Ovary (tissue), 3 donors: Measurements from ENCODE around the gene HTR6.

ENCODE experiments used
- POLR2A ChIP-seq: fragments of 450-650 bp; IDR thresholded peaks from one replicate; pipeline ENCODE4 v1.6.1; 2017; ENCODE audit warnings: antibody characterized with exemption, mild to moderate bottlenecking, moderate library complexity
- TF ChIP-seq, protein P1 (sequence below), 3 donors: fragments of 450-650 bp in 2 of 3; fragments of 200-600 bp in 1 of 3; IDR thresholded peaks; one replicate each; pipeline versions ENCODE4 v1.5.1 to v1.8.0; 2016 to 2022; ENCODE audit warnings: antibody characterized with exemption in 3 of 3, mild to moderate bottlenecking in 1 of 3
- donor health status: DM: no; HTN: no; CAD: no.

DNA sequence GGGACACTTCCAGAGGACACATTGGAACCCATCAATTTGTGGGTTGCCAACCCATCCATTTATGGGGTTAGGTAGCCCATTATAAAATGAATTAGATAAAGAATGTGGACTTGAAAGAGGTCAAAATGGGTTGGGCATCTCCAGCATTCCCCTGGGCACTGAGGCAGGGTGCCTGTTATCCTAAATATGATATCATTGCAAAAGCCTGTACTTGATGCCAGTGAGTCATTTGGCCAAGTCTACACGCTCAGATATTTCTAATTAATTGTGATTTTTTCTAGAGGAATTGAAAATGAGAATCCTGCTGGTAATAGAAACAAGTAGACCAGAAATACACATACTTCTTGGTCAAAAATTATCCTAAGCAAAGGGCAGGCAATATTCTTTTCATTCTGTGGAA, 42.5 kb upstream of the HTR6 start:
- no peak for TF ChIP-seq POLR2A
- TF ChIP-seq, protein P1, sequence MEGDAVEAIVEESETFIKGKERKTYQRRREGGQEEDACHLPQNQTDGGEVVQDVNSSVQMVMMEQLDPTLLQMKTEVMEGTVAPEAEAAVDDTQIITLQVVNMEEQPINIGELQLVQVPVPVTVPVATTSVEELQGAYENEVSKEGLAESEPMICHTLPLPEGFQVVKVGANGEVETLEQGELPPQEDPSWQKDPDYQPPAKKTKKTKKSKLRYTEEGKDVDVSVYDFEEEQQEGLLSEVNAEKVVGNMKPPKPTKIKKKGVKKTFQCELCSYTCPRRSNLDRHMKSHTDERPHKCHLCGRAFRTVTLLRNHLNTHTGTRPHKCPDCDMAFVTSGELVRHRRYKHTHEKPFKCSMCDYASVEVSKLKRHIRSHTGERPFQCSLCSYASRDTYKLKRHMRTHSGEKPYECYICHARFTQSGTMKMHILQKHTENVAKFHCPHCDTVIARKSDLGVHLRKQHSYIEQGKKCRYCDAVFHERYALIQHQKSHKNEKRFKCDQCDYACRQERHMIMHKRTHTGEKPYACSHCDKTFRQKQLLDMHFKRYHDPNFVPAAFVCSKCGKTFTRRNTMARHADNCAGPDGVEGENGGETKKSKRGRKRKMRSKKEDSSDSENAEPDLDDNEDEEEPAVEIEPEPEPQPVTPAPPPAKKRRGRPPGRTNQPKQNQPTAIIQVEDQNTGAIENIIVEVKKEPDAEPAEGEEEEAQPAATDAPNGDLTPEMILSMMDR (IDR thresholded peaks at IDR 0.05) = no peak
